ENCODE data around the gene COL4A2. TPM values are rescaled to one million over a fixed set of nuclear protein-coding genes. Genes with fewer than 3 reads are reported as not detected.

The COL4A2 gene
- polyA plus RNA-seq, 1 experiment, result 886 TPM

DNA sequence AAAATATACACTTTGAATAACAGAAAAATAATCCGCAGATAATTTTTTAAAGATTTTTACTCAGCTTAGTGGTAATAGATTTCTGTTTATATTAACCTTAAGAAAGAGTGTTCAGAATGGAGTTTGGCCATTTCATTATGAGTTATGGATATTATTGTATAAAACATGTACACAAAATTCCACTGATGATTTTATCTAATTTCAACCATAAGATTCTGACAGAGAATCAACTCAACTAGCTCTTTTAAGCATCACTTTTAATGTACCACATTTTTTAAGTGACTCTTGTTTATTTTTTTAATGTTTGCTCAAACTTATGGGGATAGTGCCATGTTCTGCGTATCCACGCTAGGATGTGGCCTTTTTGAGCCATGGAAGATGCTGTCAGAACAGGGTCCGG is 75.7 kb downstream of the COL4A2 start:
- TF ChIP-seq, protein P1, sequence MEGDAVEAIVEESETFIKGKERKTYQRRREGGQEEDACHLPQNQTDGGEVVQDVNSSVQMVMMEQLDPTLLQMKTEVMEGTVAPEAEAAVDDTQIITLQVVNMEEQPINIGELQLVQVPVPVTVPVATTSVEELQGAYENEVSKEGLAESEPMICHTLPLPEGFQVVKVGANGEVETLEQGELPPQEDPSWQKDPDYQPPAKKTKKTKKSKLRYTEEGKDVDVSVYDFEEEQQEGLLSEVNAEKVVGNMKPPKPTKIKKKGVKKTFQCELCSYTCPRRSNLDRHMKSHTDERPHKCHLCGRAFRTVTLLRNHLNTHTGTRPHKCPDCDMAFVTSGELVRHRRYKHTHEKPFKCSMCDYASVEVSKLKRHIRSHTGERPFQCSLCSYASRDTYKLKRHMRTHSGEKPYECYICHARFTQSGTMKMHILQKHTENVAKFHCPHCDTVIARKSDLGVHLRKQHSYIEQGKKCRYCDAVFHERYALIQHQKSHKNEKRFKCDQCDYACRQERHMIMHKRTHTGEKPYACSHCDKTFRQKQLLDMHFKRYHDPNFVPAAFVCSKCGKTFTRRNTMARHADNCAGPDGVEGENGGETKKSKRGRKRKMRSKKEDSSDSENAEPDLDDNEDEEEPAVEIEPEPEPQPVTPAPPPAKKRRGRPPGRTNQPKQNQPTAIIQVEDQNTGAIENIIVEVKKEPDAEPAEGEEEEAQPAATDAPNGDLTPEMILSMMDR (IDR thresholded peaks at IDR 0.05; ENCODE audit: insufficient read depth, low read depth, low read length), result no peak
- no peak for DNase-seq (ENCODE audit: low read depth)
- H3K27me3 ChIP-seq (ENCODE audit: control insufficient read depth, insufficient read depth, low read length), result no peaks in the 10 kb centered on the region
- no peaks in the 10 kb centered on the region for H3K36me3 ChIP-seq (ENCODE audit: control insufficient read depth, insufficient read depth, low read length)
- POLR2A ChIA-PET, result no interaction called here
- no peak overlapping the region for H3K4me3 ChIP-seq (ENCODE audit: low read depth, low read length)
- CTCF ChIA-PET, result interaction anchor here (2.3 kb wide), 1 partner anchor 10 kb away, joined by 7 read pairs; no protein-coding TSS in a partner anchor

DNA sequence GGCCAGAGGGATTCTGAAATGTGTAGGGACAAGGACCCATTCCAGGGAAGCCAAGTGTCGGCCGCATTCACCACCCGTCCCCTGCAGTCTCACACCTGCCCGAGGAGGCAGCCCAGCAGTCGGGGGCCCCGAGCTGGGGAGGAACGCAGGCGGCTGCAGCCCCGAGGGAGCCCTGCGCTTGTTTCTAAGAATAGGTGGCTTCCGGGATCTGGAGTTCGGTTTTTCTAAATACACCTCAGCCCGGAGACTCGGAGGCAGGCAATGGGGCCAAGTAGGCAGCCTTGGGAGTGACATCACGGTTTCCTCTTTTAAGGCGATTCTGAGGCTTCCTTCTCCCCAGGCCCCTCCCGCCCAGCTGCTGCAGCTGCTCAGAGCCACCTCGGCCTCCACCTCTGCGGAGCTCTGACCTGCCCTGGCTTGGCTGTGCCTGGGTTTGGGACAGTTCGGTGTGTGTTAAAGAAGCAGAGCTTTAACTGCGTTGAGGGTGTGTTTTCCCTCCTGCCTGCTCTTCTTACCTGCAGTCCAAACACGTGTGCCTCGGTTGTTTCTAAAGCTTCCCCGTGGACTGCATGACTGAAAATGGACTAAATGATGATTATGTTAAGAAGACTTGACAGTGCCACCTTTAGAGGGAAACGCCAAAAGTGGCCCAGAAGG is 80.5 kb downstream of the COL4A2 start:
- H3K4me3 ChIP-seq (ENCODE audit: low read depth, low read length), result no peak overlapping the region
- no peaks in the 10 kb centered on the region for H3K27me3 ChIP-seq (ENCODE audit: control insufficient read depth, insufficient read depth, low read length)
- ChIA-PET CTCF (interaction anchor here (0.8 to 1.4 kb wide), 3 partner anchors 14 to 81 kb away, joined by 3 read pairs; partner anchors contain the start of genes COL4A1 and COL4A2), POLR2A (interaction anchor here (0.7 kb wide), 1 partner anchor 140 kb away, joined by 3 read pairs; no protein-coding TSS in a partner anchor)
- no peak for DNase-seq (ENCODE audit: low read depth)
- peaks cover 1% of the 10 kb centered on the region; the same call in 1 of the 2 replicates for H3K36me3 ChIP-seq (ENCODE audit: control insufficient read depth, insufficient read depth, low read length)
- TF ChIP-seq, protein P1 (IDR thresholded peaks at IDR 0.05; ENCODE audit: insufficient read depth, low read depth, low read length), result no peak

DNA sequence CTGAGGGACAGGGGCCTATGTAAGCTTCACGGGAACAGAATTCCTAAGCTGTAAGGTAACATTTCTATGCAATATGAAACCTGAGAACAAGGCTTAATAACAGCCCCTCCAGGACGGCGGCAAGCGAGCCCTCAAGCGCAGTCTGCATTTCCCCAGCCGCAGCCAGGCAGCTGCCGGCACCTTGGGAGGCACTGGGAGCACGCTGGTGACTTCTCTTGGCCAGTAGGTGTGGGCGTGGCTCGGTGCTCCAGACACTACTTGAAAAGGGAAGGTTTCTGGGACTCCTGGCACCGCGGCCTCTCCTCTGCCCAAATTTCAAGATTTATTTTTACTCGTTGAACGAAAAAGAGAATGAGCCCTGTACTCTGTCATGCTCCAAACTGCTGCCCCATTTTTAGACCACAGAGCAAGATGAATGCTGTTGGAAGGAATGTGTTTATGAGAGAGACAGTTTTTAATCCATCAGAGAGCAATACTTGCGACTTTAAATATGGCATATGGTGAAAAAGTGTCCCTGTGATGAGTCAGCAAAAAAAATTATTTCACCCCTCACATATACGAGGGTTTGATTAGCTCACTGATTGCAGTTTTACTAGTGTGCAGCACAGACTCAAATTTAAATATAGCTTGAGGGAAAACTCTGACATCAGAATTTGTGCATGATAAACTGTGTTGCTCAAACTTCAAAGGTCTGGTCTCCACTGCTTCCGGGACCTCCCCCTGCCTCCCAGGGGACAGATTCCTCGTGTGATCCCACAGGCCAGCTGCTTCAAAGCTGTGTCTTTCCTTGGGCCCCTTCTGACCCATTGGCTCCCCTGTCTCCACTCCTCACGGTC is 81.2 kb downstream of the COL4A2 start:
- CTCF ChIA-PET, result interaction anchor here (0.8 to 1.4 kb wide), 4 partner anchors 11 to 81 kb away, joined by 3 to 4 read pairs (median 3); partner anchors contain the start of genes COL4A1 and COL4A2
- Histone ChIP-seq H3K36me3 (ENCODE audit: control insufficient read depth, insufficient read depth, low read length) (peaks cover 1% of the 10 kb centered on the region; the same call in 1 of the 2 replicates), H3K4me3 (ENCODE audit: low read depth, low read length) (no peak overlapping the region), H3K27me3 (ENCODE audit: control insufficient read depth, insufficient read depth, low read length) (no peaks in the 10 kb centered on the region)
- POLR2A ChIA-PET, result interaction anchor here (0.7 kb wide), 1 partner anchor 141 kb away, joined by 3 read pairs; no protein-coding TSS in a partner anchor
- TF ChIP-seq, protein P1 (IDR thresholded peaks at IDR 0.05; ENCODE audit: insufficient read depth, low read depth, low read length), result no peak
- no peak for DNase-seq (ENCODE audit: low read depth)

DNA sequence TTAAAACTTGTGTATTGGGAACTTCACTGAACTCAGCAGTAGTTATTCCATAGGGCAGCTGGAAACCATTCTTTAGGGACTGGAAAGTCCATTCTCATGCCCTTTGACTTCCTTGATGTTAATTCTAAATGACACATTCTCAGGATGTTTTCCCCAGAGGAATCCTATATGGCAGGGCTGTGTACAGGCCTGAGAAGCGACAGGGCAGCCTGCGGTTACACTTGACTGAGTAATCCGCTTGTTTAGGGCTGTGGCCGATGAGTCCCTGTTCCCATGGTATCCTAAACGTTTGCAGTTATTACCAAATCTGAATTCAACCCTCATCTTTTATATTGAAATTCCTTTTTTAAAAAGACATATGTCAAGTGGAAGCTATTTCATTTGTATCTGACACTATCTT is 83.5 kb downstream of the COL4A2 start:
- TF ChIP-seq, protein P1 (IDR thresholded peaks at IDR 0.05; ENCODE audit: insufficient read depth, low read depth, low read length), result no peak
- CTCF ChIA-PET, result no interaction called here
- no peak for DNase-seq (ENCODE audit: low read depth)
- Histone ChIP-seq H3K4me3 (ENCODE audit: low read depth, low read length) (no peak overlapping the region), H3K36me3 (ENCODE audit: control insufficient read depth, insufficient read depth, low read length) (peaks cover 1% of the 10 kb centered on the region; the same call in 1 of the 2 replicates), H3K27me3 (ENCODE audit: control insufficient read depth, insufficient read depth, low read length) (no peaks in the 10 kb centered on the region)
- POLR2A ChIA-PET, result no interaction called here

DNA sequence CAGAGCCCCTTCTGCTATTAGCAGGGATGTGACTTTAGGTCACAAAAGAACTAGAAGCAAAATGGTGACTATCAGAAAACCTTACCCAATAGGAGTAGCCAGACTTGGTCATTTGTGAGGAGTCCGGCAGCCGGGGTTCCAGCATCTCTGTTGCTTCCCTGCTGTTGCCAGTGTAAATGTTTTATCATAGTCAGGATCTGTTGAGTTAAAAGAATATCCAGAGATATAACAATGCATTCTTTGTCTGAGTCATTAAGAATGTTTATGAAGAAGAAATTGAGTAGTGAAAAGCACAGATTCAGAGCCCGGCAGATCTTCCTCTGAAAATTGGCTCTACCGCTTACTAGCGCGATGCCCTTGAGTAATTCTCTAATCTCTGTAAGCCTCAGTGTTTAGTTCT is 84.2 kb downstream of the COL4A2 start:
- H3K27me3 ChIP-seq (ENCODE audit: control insufficient read depth, insufficient read depth, low read length), result no peaks in the 10 kb centered on the region
- no peak for DNase-seq (ENCODE audit: low read depth)
- ChIA-PET CTCF (no interaction called here), POLR2A (no interaction called here)
- TF ChIP-seq, protein P1 (IDR thresholded peaks at IDR 0.05; ENCODE audit: insufficient read depth, low read depth, low read length), result no peak
- peaks cover 1% of the 10 kb centered on the region; the same call in 1 of the 2 replicates for H3K36me3 ChIP-seq (ENCODE audit: control insufficient read depth, insufficient read depth, low read length)
- no peak overlapping the region for H3K4me3 ChIP-seq (ENCODE audit: low read depth, low read length)
